Measurements from ENCODE around the gene IGSF3.
"Not testable (repeated sequence)": the region's sequence is repeated elsewhere in the genome, so short reads cannot be mapped to it uniquely, and the experiment has no call there.

GRCh38 chr1:116608841-116609240 lies 58.7 kb downstream of the IGSF3 start:
- TF ChIP-seq POLR2AphosphoS5 (IDR thresholded peaks at IDR 0.05; ENCODE audit: low read depth); CTCF (IDR thresholded peaks at IDR 0.05; ENCODE audit: insufficient read depth, low read length); SPI1 (IDR thresholded peaks at IDR 0.05; ENCODE audit: borderline replicate concordance, low read depth); GABPA (IDR thresholded peaks at IDR 0.05; ENCODE audit: low read depth): not testable (repeated sequence)
